ENCODE results near the gene CYP4X1.
"Not testable (repeated sequence)": the region's sequence is repeated elsewhere in the genome, so short reads cannot be mapped to it uniquely, and the experiment has no call there.

Gene CYP4X1, protein sequence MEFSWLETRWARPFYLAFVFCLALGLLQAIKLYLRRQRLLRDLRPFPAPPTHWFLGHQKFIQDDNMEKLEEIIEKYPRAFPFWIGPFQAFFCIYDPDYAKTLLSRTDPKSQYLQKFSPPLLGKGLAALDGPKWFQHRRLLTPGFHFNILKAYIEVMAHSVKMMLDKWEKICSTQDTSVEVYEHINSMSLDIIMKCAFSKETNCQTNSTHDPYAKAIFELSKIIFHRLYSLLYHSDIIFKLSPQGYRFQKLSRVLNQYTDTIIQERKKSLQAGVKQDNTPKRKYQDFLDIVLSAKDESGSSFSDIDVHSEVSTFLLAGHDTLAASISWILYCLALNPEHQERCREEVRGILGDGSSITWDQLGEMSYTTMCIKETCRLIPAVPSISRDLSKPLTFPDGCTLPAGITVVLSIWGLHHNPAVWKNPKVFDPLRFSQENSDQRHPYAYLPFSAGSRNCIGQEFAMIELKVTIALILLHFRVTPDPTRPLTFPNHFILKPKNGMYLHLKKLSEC

DNA sequence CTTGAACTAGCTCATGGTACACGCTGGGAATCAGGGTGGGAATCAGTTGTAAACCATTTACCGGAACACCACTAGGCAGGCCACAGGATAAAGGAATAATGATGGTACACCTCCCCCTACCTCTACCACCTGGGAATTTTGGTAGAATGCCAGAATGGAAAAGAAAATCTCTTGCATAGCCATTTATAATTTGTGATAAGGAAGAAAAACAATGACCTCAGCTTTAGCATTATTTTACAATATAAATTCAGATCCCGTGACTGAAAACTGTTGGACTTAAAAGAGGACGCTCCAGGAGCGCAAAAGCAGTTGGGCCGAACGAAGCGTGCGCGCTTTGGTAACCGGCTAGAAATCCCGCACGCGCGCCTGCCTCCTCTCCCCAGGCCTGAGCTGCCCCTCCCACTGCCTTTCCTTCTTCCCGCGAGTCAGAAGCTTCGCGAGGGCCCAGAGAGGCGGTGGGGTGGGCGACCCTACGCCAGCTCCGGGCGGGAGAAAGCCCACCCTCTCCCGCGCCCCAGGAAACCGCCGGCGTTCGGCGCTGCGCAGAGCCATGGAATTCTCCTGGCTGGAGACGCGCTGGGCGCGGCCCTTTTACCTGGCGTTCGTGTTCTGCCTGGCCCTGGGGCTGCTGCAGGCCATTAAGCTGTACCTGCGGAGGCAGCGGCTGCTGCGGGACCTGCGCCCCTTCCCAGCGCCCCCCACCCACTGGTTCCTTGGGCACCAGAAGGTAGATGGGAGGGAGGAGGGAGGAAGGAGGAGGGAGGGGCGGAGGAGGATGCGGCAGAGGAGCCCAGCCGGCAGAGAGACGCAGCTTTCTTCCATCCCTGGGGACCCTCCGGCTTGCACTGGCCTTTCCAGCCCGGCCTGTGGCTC, at the start of gene CYP4X1:
Gene CYP4X1 (plus strand): TSS at position 402 of the 873 bp plus-strand sequence. CDS start 149 bp downstream, at position 551.
- no peak for DNase-seq (ENCODE audit: low read depth)

DNA sequence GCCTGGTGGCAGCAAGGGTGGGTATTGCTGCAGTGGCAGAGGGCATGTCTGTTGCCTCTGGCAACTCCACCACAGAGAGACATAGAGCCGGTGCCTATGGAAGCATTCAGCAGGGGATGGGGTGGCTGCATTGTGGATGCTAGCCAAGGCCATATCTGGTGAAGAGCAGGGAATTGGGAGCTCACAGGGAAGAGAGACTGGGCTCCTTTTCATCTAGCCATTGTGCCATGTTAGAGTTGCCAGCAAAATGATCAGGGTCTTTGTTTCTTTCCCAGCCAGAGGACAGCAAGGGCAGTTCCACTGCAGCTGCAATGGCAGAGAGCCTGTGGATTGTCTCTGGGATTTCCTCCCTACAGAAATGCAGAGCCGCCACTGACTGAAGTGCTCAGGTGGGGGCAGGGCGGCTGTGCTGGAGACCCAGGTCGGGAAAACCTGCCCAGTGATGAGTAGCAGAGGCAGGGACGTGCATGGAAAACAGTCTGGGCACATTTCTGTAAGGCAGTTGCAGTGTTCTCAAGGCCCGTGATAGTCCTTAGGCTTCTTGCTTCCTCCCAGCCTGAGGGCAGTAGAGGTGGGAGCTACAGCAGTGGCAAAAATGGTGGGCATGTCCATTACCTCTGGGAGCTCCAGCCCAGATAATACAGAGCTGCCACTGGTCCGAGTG, 40.2 kb upstream of the CYP4X1 start:
- DNase-seq (ENCODE audit: low read depth), result no peak

DNA sequence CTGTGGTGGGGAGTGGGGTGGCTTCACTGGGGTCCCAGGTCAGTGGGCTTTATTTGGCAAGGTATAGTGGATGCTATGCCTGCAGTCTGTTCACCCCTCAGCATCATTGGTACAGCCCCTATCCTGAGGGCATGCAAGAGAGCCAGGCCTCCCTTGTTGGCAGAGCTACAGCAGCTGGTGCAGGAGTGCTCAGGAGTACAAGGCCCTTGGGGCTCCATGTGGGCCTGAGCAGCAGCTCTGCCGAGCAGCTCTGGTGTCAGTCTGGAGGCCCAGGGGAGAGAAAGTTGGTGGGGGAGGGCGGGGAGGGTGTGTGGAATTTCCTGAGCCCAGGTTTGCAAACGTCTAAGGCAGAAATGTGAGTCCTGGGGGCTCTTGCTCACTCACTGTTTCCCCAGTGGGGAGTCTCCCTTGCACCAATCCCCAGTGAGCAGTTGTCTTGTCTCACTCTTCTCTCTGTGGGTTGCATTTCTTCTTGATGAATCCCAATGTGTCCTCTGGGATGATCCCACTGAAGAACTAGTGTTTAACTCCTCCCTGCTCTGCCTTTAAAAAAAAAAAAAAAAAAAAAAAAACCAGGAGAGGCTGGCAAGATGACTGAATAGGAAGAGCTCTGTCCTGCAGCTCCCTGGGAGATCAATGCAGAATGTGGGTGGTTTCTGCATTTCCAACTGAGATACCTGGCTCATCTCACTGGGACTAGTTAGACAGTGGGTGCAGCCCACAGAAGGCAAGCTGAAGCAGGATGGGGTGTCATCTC, 39.5 kb upstream of the CYP4X1 start:
- DNase-seq (ENCODE audit: low read depth), result no peak

DNA sequence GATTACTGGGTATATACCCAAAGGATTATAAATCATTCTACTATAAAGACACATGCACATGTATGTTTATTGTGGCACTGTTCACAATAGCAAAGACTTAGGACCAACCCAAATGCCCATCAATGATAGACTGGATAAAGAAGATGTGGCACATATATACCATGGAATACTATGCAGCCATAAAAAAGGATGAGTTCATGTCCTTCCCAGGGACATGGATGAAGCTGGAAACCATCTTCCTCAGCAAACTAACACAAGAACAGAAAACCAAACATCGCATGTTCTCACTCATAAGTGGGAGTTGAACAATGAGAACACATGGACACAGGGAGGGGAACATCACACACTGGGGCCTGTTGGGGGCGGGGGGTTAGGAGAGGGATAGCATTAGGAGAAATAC, 32.9 kb upstream of the CYP4X1 start:
- DNase-seq (ENCODE audit: low read depth), result not testable (repeated sequence)

DNA sequence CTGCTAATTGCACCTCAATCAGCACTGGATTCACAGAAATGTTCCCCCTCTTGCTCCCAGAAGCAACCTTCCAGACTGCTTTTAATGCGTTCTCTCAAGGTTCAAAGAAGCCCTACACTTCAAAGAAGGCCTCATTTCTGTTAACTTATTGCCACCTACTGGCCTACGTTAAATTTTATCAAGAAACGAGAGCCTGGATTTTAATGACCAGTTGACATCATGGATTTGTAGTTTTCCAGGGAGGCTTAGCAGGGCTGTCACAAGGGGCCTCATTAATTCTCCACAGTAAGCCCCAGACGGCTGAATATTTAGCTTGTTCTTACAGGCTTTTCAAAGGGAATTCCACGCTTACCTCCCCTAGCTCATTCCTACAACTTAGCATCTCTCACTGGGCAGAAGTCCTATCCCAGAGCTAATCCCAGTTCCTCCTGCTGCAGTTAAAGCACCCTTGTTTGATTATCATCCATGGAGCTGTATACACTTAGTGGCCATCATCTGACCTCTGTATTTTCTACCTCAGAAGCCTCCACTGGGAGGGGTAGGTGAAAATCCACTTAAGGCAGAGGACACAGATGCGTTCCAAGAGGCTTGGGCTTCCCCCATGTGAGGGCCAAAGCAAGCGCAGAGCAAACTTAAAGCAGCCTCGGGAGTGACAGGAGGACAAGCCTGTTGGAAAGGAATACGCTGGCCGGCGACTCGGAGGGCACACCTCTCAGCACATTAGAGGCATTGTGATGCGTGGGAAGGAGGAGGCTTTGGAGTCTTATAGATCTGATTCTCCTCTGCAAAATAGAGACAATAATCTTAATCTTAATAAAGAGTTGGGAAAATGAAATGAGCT, 32.2 kb upstream of the CYP4X1 start:
- DNase-seq (ENCODE audit: low read depth), result peak; percentile 26

DNA sequence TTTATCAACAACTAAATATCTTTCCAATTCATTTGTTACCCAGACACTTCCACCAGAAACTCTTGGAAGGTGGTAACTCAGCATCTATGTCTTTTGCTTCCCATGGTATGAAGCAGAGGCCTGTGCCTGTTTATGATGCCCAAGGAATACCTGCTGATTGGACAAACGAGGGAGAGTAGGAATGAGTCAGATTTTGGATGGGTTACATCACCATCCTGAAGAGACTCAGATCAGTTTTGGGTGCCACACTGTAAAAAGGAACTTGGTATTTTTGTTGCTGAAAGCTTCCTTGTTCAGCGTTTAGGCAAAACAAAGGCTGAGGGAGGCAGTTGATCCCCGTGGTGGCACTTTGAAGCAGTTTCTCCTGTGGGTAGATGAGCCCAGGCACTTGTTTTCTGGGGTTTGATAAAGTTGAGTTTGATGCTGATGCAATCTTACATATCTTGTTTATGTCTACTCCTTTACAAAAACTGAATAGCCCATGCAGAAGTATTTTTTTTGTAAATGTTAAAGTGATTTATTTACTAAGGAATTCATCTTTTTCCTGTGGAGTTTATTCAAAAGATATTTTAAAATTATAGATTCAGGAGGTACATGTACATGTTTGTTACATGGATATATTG, 26.7 kb upstream of the CYP4X1 start:
- DNase-seq (ENCODE audit: low read depth), result peak; percentile 7

DNA sequence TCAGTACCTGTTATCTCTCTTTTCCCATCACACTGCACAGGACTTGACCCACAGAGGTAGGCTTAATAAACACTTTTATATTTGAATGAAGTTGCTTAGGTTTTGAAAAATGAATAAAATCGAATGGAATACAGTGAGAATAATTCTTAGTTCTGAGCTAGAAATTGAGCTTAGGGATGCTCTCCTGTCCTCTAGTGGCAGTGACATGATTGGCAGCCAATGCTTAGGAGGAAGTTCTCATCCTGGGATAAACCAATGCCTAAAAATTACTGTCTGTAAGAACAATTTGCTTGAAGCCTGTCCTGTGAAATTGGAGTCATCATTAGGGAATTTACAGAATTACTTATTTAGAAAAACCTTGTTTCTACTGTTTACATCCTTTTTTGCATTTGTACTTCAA, 21.3 kb upstream of the CYP4X1 start:
- peak; percentile 13 for DNase-seq (ENCODE audit: low read depth)

DNA sequence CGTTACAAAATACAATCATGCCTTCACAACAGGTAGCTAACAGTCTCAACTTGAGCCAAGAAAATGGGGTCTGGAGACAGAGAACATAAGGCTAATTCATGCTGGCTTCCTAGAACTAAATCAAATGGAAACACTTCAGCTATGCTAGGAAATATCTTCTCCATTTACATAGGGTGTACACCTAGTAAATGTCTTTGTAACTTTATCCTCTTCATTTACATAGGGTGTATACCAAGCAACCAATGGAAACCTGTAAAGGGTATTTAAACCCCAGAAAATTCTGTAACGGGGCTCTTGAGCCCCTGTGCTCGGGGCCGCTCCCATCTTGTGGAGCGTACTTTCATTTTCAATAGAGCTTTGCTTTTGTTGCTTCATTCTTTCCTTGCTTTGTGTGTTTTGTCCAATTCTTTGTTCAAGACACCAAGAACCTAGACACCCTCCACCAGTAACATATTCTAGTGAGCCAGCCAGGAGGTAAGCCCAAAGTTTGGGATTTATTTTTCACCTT, 19.5 kb upstream of the CYP4X1 start:
- DNase-seq (ENCODE audit: low read depth), result no peak

DNA sequence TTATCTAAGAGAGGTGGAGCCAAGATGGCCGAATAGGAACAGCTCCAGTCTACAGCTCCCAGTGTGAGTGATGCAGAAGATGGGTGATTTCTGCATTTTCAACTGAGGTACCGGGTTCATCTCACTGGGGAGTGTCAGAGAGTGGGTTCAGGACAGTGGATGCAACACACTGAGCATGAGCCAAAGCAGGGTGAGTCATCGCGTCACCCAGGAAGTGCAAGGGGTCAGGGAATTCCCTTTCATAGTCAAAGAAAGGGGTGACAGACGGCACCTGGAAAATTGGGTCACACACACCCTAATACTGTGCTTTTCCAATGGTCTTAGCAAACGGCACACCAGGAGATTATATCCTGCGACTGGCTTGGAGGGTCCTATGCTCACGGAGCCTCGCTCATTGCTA, 17.0 kb upstream of the CYP4X1 start:
- DNase-seq (ENCODE audit: low read depth), result not testable (repeated sequence)

DNA sequence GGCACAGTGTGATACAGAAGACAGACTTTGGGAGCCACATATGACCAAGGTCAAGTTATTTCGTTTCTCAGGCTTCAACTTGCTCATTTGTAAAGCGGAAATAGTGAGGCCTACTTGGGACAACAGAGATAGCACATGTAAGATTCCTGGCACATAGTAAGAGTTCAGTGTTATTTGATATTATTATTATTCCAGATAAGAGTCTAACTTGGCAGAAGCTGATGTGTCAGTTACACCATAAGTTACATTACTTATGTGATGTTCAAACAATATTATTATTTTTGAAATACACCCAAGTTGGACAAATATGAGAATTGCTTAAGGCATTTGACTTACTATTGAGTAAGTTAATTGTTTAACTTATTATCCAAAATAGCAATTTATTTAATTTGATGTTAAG, 10.2 kb upstream of the CYP4X1 start:
- no peak for DNase-seq (ENCODE audit: low read depth)

DNA sequence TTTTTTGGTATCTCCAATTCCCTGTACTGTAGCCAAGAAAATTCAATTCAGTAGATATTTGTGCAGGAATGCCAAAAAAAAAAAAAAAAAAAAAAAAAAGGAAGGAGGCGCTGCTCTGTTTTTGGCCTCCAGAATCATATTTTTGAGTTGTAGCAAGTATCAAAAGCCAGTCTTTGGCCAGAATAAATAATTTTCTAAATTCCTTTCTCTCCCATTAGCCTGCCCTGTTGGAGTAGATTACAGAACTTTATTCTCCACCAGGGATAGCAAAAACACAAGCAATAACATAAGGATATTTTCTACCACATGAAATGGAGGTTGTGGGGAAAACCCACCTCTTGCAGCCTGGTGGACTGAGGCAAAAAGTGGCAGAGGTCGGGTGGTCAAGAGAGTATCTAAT, 2.4 kb upstream of the CYP4X1 start:
- DNase-seq (ENCODE audit: low read depth), result no peak

DNA sequence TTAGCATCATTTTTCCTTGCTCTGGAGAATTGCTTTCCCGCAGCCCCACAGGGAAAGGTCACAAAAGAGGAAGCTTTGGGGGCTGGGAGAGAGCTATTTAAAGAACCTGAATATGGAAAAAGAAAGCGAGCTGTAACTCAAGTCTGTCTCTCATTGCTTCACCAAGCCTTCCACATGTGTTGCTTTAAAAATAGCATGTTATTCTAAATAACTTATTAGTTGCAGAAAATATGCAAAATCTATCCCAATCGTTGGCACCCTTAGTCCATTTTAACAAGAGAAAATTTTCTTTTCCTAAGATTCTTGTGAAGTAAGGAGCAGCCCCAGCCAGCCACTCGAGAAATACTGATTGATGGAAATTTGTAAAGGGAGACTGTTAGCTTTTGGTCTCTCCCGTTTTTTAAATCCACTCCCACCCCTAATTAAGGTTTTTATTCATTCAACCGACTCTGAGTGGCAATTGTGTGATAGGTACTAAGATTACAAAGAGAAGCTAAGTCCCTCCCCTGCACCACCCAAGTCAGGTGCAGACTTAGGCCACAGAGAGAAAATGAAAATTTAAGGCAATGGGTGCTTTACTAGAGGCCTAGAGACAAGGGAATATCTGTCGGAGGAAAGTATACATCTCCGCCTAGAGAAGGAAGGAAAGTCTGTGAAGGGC, 802 bp downstream of the CYP4X1 start:
- DNase-seq (ENCODE audit: low read depth), result no peak

DNA sequence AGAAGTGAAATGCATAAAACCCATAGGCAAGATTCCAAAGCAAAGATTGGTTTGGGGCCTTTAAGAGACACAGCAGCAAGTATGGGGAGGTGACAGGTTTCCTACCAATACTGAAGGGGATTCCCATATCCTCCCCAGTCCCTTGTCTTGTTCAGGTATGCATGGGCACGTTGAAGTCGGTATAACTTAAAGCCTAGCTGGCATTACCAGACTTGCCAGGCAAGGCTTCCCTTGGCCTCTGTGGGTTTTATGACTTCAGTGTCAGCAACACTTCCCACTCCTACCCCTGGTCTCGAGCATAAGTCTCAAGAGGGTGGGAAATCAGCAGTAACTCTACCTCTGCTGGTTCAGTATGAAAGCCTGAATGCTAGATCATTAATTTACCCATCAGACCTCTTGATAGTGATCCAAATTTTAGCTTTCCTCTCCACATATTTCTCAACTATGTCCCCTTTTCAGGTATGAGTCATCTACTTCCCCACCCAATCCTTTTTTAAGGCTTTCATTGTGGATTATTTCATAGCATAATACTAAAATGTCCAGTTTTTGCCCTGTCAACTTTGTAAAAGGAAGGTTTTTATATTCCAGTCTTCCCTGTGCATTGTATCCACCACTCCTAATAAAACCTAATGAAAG, 6.8 kb downstream of the CYP4X1 start:
- DNase-seq (ENCODE audit: low read depth), result no peak

DNA sequence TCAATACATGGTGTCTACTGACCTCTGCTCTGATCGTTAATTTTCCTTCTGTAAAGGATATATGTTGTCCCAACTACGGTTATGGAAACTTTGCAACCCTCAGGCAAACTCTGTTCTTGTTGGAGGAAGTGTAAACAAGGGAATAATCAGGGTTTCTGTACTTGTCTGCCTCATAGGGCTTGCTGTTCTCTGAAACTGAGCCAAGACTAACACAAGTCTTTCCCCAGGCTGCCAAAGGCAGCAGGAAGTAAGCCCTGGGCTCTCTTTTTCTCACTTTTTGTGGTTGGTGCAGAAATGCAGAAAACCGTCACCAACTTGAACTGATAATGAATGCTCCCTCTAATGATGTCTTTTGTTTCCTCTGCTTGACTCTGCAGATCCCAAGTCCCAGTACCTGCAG, 7.6 kb downstream of the CYP4X1 start:
- no peak for DNase-seq (ENCODE audit: low read depth)

DNA sequence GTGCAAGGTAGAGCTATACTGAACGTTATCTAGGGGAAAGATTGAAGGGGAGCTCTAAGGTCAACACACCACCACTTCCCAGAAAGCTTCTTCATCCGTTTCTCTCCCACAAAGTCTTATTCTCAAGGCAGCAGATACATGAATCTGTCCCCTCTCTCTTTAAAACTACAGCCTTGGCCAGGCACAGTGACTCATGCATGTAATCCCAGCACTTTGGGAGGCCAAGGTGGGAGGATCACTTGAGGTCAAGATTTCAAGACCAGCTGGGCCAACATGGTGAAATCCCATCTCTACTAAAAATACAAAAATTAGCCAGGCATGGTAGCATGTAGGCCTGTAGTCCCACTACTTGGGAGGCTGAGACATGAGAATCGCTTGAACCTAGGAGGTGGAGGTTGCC, 8.1 kb downstream of the CYP4X1 start:
- no peak for DNase-seq (ENCODE audit: low read depth)

DNA sequence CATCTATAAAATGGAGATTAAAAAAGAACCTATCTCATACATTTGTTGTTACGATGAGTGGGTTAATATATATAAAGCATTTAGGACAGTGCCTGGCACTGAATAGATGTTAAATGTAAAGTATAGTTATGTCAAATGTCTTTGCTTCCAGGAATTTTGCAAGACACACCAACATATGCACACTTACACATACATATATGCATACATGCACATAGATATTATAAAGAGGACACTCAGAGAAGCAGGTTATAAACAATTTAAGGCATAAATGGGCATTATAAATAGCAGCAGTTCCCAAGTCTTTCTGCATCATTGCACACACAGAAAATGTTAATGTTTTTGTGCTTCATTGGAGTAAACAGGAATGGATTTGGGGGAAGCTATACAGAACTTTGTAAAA, 13.3 kb downstream of the CYP4X1 start:
- no peak for DNase-seq (ENCODE audit: low read depth)

DNA sequence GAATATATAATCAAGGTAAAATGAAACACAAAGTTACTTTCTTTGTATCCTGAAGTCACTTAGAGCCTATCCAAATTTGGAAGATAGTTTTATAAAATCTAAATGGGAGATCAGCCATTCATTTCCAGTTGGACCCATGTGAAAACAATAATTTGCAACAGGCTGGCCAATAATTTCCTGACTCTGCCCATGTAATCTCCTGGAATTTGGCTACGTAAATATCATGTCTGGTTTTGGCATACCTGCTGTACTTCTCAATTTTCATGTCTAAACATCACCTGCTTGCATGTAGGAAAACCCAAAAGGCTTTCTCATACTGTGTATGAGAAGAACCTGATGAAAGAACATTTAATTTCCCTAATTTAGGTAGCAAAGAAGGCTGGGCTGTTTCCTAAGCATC, 35.9 kb downstream of the CYP4X1 start:
- no peak for DNase-seq (ENCODE audit: low read depth)

DNA sequence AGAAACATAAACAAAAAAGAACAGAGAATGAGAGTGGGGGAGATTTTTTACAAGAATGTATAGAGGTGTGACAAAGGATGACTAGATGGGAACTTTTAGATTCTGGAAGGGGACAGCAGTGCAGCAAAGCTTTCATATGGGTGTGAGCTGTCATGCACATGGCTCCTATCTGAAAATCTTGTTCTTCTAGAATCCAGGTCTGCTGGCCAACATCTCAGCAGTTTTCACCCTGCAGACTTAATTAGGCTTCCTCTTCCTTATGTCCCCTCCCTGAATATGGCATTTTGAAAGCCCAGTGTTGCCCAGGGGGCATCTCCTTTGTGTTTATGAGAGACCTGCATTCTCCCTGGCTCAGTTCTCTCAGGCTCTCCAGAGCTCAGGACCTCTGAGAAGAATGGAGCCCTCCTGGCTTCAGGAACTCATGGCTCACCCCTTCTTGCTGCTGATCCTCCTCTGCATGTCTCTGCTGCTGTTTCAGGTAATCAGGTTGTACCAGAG, 43.7 kb downstream of the CYP4X1 start, which contains the start of gene CYP4Z1:
Gene CYP4Z1 (plus strand): TSS at position 135 of the 498 bp plus-strand sequence. CDS start 260 bp downstream, at position 395.
- no peak for DNase-seq (ENCODE audit: low read depth)

DNA sequence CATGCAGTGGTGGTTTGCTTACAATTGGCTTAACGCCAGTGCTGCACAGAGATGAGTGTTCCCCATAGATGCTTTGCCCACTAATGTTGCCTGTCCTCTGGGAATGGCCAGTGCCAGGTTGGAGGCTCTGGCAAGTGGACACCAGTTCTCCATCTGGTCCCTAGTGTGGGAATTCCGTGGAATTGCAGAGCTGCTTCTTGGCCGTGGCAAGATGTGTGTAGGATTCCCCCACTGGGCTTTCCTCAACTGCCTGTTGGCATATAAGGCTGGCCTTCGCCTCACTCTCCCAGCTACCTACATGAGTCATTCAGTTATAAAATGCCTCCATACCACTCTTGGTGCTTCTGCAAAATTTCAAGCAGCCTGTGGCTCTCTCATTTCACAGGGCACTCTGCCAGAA, 45.6 kb downstream of the CYP4X1 start:
- not testable (repeated sequence) for DNase-seq (ENCODE audit: low read depth)

Measured in ELR (cell line).